Stimulated activated CD4-positive, alpha-beta T cell treated with anti-CD3 and anti-CD28 coated beads, TNF-alpha, amount 100 ng/mL, for 24 hours (primary cell): ENCODE results near the gene AGBL1.
A peak's percentile ranks its signal among the peaks of the same experiment; 100 is the strongest.

Experiments used
- DNase-seq, 3 experiments: peaks; one replicate each; pipeline ENCODE4 v3.0.0-alpha.2; 2020; ENCODE audit warnings: low read depth in 3 of 3

AGBL1 gene

DNA sequence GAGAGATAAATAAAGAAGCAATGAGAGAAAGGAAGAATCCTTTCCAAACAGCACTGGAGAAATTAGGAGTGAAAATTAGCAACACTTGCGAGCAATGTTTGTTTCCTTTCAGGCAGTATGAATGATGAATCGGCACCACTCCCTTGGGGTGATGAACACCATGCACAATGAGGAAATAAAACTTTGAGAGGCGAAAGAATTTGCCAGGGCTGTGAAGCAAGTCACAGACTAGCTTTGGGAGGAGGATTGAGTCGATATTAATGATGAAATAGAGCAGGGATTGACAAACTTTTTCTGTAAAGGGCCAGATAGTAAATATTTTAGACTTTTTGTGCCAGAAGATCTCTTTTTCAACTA, 237.7 kb downstream of the AGBL1 start:
- DNase-seq, result no peak

DNA sequence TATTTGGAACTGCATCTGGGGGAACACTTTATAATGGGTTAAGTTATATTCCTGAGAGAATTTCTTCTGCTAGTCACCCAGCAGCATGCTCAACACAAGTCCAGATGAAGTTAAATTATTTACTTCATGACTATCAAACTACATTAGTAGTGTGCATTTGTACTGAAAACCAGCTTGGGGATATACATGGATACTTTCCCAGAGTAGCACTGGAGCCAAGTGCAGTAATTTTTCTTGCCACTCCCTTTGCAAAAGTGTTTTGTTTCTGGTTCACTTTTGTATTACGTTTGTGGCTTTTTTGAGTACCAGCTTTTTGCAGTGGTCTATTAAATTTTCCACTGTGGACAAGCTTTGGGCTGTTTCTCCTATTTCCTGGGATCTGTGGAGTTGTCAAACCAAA, 243.0 kb downstream of the AGBL1 start:
- no peak for DNase-seq

DNA sequence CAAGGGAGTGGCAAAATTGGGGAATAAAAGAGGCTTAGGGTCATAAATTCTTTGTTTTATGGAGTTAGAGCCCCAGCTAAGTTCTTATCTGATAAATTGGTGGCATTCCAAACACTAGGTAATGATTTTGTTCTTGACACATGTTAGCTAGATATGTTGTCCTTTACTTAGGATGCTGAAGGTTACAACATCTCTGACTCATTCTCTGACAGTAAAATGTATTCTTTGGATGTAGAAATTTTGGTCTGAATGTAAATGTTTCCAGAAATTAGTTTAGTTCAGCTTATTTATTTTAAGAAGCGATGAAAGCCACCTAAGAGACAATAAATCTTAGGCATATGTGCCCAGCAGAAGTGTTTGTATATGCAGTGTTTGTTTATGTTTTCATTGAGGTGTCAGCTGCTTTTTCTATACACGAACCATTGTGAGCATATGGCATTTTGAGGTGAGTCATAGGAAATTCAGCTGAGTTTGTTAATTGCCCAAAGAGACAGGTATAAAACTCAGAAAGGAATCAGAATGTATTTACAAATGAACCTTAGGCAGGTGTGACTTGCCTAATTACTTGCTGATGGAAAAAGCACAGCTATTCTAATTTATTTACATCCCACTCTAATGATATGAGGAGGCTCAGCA, 247.7 kb downstream of the AGBL1 start:
- DNase-seq, result no peak

DNA sequence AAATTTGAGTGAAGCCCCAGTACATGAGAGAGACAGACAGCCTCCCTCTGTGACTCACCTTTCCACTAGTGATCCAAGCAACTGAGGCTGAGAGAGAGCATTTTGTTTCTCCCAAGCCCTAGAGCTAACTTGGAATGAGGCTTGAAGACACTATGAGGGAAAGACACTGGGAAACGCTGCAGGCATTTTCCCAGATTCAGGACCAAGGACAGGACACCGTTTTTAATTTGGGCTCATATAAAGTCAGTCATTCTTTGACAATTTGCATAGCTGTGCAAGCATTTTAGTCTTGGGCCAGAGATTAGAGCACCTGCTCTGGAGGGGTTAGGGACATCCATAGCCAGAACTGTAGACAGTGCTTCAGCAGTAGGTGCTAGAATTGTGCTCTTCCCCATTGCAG, 249.0 kb downstream of the AGBL1 start:
- DNase-seq, result no peak

DNA sequence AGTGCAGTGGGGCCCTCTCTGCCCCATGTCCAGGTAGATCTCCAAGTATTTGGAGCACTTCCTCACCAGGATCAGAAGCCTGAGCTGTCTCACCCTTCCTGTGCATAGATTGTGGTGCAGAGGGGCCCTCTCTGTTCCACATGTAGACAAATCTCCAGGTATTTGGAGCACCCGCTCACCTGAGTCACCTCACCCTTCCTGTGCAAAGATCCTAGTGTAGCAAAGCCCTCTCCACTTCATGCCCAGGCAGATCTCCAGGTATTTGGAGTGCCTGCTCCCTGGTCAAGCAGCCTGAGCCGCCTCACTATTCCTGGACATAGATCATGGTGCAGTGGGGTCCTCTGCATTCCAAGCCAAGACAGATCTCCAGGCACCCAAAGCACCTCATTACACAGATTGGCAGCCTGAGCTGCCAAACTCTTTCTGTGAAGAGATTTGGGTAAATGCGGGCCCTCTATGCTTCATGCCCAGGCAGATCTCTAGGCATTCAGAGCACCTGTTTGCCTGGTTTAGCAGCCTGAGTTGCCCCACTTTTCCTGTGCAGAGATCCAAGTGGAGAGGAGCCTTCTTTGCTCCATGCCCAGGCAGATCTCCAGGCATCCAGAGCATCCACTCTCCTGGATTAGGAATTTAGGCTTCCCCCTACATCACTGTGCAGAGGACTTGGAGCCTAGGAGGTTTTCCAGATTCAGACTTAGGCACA, 249.8 kb downstream of the AGBL1 start:
- DNase-seq, result no peak

DNA sequence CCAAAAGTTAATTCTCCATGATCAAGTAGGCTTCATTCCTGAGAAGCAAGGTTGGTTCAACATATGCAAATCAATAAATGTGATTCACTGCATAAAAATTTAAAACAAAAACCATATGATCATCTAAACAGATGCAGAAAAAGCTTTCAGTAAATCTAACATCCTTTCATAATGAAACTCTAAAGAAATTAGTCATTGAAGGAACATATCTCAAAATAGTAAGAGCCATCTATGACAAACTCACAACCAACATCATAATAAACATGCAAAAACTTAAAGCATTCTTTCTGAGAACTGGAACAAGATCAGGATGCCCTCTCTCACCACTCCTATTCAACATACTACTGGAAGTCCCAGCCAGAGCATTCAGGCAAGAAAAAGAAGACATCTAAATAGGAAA, 254.1 kb downstream of the AGBL1 start:
- no peak for DNase-seq

DNA sequence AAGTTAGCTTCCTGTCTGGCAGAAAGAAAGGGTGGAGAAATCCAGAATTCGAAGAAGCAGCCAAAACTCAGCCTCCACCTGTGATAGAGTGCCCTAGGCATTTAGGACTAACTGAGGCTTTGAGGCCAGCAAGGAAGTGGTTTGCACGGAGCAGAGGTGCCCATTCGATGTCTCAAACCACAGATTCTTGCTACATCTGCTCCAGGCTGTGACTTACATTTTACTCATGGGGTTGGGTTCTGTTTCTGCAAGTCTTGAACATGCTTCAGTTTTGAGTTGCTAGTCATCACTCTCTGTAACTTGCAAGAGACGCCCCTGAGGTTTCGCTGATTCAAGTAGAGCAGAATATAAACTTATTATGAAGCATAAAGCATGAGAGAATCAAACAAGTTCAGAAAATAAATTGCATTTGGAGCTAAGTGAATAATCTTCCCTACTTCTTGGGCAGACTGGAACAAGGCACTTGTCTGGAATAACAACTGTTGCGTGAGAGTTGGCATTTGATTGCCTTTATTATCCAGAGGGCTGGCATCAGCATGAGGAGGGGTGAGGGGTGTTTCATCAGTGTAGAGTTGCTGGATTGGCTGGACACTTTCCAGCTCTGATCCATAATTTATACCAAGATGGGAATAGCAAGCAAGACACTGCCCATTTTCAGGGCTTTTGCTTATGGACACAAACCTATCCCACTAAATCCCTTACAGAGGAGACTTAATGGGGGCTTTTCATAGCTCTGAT, 256.5 kb downstream of the AGBL1 start:
- DNase-seq, result no peak

DNA sequence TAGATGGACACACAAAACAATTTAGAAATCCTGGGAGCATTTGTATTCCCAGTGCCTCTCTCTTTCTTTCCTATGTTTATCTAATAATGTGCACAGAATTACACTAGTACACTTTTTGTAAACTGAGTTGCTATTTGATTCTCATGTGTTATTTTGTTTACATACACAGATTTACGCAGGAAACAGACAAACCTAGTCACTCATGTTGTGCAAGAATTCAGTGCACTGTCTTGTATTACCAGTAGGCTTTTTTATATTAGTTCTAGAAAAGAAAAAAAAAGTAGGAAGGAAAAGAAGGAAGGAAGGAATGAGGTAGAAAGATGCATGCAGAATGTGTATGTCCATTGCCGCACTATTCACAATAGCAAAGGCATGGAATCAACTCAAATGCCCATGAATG, 257.4 kb downstream of the AGBL1 start:
- DNase-seq, result no peak

DNA sequence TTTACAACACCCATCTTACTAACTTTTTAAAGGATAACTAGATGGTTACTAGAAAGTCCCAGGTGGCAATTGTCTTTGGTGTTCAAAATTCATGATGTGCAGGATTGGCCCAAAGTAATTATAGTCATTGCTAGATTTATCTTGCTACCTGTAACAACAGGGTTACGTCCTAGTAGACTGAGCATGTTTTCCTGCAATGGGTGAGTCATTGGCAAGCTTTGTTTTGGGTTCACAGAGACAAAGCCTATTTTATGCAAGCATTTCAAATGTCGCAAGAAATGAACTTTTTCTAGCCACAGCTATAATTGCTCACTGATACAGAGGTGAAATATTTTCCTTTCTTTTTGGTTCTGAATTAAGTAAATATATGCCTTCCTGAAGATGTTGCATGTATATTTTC, 267.6 kb downstream of the AGBL1 start:
- no peak for DNase-seq

DNA sequence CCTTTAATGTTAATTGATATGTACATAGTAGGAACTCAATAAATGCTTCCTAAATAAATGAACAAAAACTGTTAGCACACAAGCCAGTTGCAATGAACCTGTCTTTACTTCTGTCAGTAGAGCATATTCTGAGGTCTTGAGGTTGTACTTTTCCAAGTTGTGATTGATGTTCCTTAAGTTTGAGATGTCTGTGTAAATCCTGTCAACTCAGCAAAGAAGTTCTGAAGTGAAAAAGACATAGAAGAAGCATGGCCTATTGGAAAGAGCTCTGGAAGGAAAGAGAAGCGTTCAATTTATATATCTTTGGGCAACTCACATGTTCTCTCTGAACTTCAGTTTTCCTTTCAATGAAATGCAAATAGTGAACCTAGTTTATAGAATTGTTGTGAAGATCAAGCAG, 269.9 kb downstream of the AGBL1 start:
- DNase-seq, result no peak

DNA sequence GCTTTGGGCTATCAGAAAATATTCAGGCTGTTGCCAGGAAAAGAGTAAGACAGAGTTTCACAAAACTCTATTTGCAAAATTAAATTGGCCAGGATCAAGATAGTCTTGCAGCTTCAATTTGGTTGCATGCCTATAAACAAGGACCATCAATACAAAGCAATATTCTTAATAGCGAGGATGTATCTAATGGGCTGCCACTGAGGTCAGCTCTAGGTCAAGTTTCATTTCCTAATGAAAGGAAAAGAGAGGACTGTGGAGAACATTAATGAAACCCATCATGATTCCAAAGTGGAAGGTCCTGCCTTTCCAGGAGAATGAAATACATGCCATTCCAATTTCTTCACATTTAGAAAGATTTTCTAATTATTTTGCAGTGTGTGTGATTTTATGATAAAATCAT, 273.5 kb downstream of the AGBL1 start:
- no peak for DNase-seq

DNA sequence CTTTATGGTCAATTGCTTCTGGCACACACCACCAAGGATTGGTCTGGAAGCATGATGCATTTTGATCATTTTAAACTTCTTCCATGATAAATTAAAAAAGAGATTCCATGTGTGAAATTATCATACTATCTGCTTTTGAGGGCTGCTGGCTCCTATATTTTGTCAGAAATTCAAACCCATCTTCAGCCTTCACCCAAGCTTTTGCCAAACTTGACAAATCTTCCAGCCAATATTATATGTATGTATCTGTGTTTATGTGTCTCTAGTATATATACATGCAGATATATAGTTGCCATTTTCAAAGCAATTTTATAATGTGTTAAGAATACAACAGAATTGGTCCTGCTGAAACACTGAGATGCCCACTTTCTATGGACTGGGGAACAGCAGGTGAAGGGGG, 275.7 kb downstream of the AGBL1 start:
- no peak for DNase-seq

DNA sequence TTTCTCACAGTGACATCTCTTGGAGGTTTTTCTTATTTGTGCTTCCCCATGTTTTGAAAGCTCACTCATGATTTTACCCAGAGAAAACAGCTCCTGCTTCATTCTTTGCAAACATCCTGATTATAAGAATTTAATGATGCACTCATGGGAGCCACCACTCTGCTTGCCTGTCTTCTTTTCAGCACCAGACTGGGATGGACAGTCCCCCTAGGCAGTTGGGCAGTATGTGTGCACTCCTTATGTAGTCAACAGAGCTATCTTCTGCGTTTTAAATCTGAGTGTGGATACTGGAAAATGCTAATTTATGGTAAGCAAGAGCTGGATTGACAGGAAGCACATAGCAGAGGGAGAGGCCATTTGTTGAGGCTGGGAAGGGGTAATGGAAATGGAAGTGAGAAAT, 276.1 kb downstream of the AGBL1 start:
- DNase-seq, result no peak

DNA sequence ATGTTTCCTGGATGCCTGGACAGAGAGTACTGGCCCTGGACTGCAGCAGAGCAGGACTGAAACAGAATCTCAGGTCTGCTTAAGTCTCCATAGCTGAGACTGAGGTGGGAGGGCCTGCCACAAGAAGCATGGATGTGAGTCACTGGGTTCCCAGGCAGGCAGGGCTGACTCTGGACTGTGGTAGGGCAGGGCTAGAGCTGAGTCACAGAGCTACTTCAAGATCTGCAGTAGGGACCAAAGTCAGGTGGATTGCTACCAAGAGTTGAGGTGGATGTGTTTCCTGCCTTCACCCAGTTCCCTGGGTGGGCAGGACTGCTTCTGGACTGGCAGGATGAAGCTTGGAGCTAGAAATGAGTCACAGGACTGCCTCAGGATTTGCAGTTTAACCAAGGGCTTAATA, 282.9 kb downstream of the AGBL1 start:
- peak in 1 of 3 experiments; percentile 3 for DNase-seq

DNA sequence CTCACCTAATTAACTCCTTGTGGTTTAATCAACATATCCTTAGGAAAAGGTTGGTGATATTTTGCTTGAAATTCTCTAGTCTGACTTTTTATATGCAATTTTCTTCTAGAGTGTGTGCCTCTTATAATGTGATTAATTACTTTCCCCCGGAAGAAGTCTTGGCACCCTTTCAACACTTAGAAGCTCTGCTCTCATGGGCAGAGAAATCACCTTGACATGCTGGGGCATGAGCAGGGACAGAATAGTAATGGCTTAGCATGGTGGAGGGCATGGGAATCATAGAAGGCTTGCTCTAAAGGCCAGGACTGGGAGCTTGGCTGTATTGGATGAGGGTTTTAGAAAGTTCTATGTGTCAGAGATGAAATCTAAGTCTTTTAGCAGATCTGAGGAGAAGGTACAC, 293.5 kb downstream of the AGBL1 start:
- no peak for DNase-seq

DNA sequence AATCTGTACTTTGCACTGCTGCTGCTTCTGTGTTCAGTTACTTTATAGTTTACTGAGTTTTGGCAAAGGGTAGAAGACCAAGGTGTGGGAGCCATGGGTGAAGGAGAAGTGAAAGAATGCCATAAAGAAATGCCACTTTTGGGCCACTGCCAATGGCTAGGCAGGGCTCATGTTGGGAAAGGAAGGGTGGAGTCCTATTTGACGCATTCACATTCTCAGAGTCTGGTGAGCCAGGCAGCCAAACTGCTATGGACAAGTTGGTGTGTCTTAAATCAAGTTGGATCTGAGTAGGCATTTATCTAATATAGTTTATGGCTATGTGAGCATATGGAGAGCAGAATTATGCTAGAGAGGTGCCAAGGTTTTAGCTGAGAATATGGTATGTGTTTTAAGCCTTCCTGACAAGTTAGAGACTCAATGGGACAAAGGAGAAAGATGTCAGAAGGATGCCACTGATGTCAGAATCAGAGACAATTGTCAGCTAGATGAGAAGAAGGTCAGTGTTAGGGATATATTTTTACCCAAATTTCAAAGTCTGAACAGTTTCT, 296.1 kb downstream of the AGBL1 start:
- no peak for DNase-seq

DNA sequence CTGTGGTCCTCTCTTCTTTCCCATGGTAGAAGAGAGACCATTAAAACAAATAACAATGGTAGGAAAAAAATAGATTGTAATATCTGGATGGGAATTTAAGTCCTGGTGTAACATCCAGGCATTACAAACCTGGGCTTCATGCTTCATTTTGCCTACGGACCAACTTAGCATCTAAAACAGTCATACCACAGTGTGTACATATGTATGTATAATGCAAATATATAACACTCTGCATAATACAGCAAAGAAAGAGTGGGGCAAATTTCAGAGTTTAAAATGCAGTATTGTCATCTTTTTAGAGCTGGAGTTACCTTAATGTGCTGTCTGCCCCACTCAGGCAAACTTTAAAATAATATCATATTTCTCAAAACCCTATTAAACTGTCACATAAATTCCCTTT, 298.2 kb downstream of the AGBL1 start:
- DNase-seq, result no peak

DNA sequence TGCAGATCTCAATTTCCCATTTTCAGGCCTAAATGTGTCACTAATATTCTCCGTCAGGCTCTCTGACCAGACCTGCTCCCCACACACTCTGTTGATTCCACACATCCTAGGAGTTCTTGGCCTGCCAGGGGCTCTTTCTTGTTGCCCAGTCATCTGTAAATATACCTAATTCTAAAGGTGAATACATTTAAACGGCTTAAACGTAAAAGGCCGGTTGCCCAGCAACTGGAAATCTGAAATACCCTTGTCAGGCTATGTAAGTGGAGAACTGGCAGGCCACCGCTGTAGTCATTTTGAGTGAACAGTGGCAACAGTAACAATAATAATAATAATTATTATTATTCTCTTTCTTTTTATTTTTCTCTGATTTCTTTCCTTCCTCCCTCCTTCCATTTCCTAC, 302.7 kb downstream of the AGBL1 start:
- no peak for DNase-seq

DNA sequence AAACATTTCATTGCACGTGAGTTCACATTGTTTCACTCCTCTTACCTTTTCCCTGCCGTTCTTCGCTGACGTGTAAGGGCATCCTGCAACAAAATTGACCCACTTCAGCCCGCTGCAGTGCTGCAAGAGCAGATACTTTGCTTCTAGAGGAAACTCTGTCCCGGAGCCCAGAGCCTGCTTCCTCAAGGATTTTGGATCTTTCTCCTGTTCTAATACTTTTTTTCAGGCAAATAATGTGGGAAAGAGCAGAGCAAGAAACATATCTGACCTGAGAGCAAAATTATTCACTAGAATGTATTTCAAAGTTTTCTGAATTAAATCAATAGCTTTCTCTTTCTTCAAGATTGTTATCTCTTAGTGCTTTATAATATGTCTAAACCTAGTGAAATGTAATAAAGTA, 303.9 kb downstream of the AGBL1 start:
- DNase-seq, result no peak

DNA sequence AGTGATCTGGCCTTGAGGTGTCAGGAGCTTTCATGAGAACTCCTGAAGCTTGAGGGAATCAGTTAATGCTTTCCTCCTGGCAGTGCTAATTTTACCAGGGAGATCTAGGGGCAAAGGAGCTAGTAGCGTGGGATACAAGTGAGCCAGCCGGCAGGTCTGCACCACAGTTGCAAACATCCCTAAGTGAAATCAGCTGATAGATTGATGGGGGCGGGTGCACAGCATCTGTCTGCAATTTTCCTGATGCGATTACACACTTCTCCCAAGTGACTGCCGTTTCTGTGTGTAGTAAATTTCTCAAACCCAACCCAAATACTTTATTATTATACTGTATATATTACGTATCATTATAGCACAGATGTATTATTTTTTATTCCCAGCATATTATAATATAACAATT, 304.5 kb downstream of the AGBL1 start:
- DNase-seq, result no peak

DNA sequence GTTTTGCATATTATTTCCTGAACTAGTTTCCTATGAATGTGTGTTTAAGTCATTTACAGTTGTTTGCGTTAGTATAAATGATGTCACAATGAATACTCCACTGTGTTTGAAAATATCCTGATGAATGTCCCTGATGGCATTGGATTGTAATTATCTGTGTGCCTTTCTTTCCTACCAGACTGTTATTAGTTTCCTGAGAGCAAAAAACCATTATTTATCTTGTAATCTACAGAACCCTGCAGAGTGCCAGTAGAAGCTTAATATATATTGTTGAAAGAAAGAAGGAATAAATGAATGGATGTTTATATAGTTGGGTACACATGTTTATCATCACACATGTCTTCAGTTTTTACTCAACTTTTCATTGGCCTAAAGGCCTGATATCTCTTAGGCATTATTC, 312.6 kb downstream of the AGBL1 start:
- DNase-seq, result no peak

DNA sequence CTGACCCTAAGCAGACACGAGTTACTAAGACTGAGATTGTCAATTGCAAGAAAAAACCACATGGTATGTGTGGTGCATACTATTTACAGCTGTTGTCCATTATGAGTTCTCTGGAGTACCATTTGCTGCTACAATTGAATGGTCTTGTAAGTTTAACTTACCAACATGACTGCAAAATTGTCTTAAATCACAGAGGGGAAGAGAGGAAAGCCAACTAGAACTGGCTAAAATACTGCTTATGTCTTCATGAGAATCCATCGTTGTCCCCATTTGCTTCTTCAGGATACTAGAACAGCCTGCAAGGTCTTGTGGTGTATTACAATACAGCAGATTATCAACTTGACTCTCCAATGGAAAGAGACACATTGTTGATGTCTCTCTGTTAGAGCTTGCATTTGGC, 313.2 kb downstream of the AGBL1 start:
- DNase-seq, result no peak

DNA sequence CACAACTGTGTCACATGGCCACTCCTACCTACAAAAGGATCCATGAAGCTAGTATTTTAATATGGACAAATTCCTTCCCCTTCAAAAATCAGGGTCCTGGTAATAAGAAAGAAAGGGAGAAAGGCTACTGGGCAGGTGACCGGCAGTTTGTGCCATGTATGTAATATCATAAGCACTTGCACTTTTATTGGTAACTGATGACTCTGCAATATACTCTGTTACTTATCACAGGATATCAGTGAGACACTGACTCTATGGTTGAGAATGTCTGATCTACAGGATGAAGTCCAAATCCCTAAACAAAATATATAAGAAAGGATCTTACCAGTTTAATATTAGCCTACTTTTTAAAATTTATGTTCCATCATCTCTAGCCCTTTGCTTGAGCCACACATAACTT, 315.2 kb downstream of the AGBL1 start:
- no peak for DNase-seq
